ENCODE measurements around the gene CSPG5. TPM values are rescaled to one million over a fixed set of nuclear protein-coding genes. Genes with fewer than 3 reads are reported as not detected.

The CSPG5 gene
- total and polyA plus RNA-seq, 2 donors (not counting 1 experiment from before 2014, with no cell fraction given) = 0.04 to 0.99 TPM

DNA sequence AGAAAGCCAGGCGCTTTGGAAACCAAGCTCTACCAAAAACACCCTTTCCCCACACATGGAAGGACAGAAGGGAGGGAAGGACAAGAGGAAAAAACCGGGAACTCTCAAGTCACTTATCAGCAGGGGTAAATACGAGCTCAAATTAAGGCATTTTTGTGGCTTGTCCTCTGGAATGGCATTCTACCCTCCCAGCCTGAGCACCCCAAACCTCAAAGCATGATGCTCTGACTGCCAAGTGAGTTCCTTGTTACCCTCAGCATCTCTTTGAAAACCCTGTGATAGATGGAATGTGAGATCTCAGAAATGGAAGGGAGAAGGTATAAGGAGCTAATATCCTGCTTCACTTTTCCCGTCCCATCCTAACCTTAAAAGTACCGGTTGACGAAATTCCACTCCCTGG, 8.1 kb upstream of the CSPG5 start:
- DNase-seq = no peak
- ATAC-seq (ENCODE audit: low read depth) = no peak
- 100% methylated on average over 1 of the region's 6 CpGs for WGBS (ENCODE audit: insufficient coverage)
- no peak overlapping the region for H3K4me3 ChIP-seq (ENCODE audit: control extremely low read depth in 1 of 5, extremely low read depth in 1 of 5, insufficient read depth in 1 of 5, low read depth in 2 of 5, low read length in 4 of 5)
- H3K36me3 ChIP-seq (replicated peaks in 1 of 2; ENCODE audit: control extremely low read depth in 1 of 2, control insufficient read depth in 1 of 2, extremely low read depth in 1 of 2, insufficient read depth in 2 of 2, low read length in 1 of 2) = peaks cover 3 to 59% of the 10 kb centered on the region in 2 experiments
- no peak overlapping the region for H3K4me2 ChIP-seq (replicated peaks; ENCODE audit: low read depth, low read length, poor library complexity, severe bottlenecking)
- no peaks in the 10 kb centered on the region for H3K27me3 Mint-ChIP-seq
- H3K27me3 ChIP-seq (replicated peaks in 1 of 4; ENCODE audit: control extremely low read depth in 1 of 4, control insufficient read depth in 3 of 4, insufficient read depth in 4 of 4, low read length in 3 of 4) = no peaks in the 10 kb centered on the region
- CTCF ChIA-PET = interaction anchor here (1.1 kb wide), 1 partner anchor 9 kb away, joined by 4 read pairs; no protein-coding TSS in a partner anchor
- H4K20me1 ChIP-seq (ENCODE audit: control insufficient read depth, insufficient read depth, low read length, poor library complexity, severe bottlenecking) = no peaks in the 10 kb centered on the region
- intact Hi-C loops (cut with micrococcal nuclease) = no loop called here
- no peak overlapping the region for H3K4me3 Mint-ChIP-seq
- H3K27ac ChIP-seq (ENCODE audit: low read length in 2 of 2) = no peak overlapping the region
- H3K4me1 ChIP-seq (ENCODE audit: control insufficient read depth in 2 of 2, insufficient read depth in 2 of 2, low read length in 2 of 2) = no peaks in the 10 kb centered on the region
- H3K4me1 Mint-ChIP-seq = no peaks in the 10 kb centered on the region
- H3K27ac Mint-ChIP-seq = no peak overlapping the region
- no peaks in the 10 kb centered on the region for H3K9me3 Mint-ChIP-seq (ENCODE audit: insufficient read depth)
- H3K79me2 ChIP-seq (ENCODE audit: control insufficient read depth, insufficient read depth, low read length) = no peaks in the 10 kb centered on the region
- no peak overlapping the region for H3K9ac ChIP-seq (ENCODE audit: low read length)
- no peak overlapping the region for H2AFZ ChIP-seq (ENCODE audit: insufficient read depth, low read depth, low read length, poor library complexity, severe bottlenecking)
- POLR2A ChIA-PET = interaction anchor here (0.6 kb wide), 1 partner anchor 1951 kb away, joined by 3 read pairs; no protein-coding TSS in a partner anchor
- TF ChIP-seq, protein P1, sequence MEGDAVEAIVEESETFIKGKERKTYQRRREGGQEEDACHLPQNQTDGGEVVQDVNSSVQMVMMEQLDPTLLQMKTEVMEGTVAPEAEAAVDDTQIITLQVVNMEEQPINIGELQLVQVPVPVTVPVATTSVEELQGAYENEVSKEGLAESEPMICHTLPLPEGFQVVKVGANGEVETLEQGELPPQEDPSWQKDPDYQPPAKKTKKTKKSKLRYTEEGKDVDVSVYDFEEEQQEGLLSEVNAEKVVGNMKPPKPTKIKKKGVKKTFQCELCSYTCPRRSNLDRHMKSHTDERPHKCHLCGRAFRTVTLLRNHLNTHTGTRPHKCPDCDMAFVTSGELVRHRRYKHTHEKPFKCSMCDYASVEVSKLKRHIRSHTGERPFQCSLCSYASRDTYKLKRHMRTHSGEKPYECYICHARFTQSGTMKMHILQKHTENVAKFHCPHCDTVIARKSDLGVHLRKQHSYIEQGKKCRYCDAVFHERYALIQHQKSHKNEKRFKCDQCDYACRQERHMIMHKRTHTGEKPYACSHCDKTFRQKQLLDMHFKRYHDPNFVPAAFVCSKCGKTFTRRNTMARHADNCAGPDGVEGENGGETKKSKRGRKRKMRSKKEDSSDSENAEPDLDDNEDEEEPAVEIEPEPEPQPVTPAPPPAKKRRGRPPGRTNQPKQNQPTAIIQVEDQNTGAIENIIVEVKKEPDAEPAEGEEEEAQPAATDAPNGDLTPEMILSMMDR (IDR thresholded peaks at IDR 0.05) = no peak
- no peak for TF ChIP-seq EZH2 (IDR thresholded peaks at IDR 0.05; ENCODE audit: borderline replicate concordance, insufficient read depth, low read depth, low read length, poor library complexity, severe bottlenecking)
- no peaks in the 10 kb centered on the region for H3K9me3 ChIP-seq (ENCODE audit: control extremely low read depth in 1 of 3, control insufficient read depth in 2 of 3, insufficient read depth in 1 of 3, low read length in 2 of 3)

DNA sequence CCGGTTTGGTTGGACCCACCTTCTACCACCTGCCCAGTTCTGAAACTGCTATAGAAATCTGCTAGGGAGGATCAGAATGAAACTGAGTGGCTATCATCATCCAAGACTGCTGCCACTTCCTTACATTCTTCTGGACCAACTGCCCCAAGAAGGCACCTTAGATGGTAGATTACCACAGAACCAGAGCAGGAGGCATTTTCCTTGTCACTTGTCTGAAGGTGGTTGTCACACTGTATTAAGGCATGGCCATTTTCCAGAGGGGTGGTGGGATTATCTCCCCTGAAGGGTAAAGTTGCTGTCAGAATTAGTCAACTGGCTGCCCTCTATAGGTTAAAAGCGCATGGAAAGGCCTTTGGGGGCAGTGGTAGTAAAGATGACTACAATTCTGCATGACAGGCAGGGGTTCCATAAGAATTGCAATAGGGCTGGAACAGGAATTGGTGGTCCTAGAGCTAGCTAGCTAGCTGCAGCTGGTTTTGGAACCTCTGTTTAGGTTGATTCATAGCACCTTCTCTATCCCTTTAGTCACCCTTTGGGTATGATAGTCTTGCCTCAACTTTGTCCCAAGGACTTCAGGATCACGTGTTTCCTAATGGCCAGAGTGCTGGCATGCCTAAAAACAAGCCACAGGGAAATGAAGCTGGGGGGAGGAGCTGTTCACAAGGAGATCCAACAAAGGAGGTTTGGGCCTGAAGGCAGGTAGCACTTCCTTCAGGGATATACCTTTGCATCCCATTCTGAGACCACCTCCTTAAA, 4.8 kb upstream of the CSPG5 start:
- Histone ChIP-seq H3K4me1 (ENCODE audit: control insufficient read depth in 2 of 2, insufficient read depth in 2 of 2, low read length in 2 of 2) (peaks cover 7% of the 10 kb centered on the region in 2 donors), H3K9me3 (ENCODE audit: control extremely low read depth in 1 of 3, control insufficient read depth in 2 of 3, insufficient read depth in 1 of 3, low read length in 2 of 3) (peaks cover 0 to 4% (median 0%) of the 10 kb centered on the region in 3 donors), H4K20me1 (ENCODE audit: control insufficient read depth, insufficient read depth, low read length, poor library complexity, severe bottlenecking) (no peaks in the 10 kb centered on the region), H3K79me2 (ENCODE audit: control insufficient read depth, insufficient read depth, low read length) (no peaks in the 10 kb centered on the region), H3K36me3 (replicated peaks in 1 of 2; ENCODE audit: control extremely low read depth in 1 of 2, control insufficient read depth in 1 of 2, extremely low read depth in 1 of 2, insufficient read depth in 2 of 2, low read length in 1 of 2) (peaks cover 0 to 35% of the 10 kb centered on the region in 2 experiments), H3K4me3 (ENCODE audit: control extremely low read depth in 1 of 5, extremely low read depth in 1 of 5, insufficient read depth in 1 of 5, low read depth in 2 of 5, low read length in 4 of 5) (no peak overlapping the region), H3K9ac (ENCODE audit: low read length) (no peak overlapping the region), H3K4me2 (replicated peaks; ENCODE audit: low read depth, low read length, poor library complexity, severe bottlenecking) (no peak overlapping the region), H3K27ac (ENCODE audit: low read length in 2 of 2) (no peak overlapping the region), H3K27me3 (replicated peaks in 1 of 4; ENCODE audit: control extremely low read depth in 1 of 4, control insufficient read depth in 3 of 4, insufficient read depth in 4 of 4, low read length in 3 of 4) (peaks cover 0 to 18% (median 14%) of the 10 kb centered on the region in 4 experiments), H2AFZ (ENCODE audit: insufficient read depth, low read depth, low read length, poor library complexity, severe bottlenecking) (no peak overlapping the region)
- Mint-ChIP-seq H3K4me3 (no peak overlapping the region), H3K27ac (no peak overlapping the region), H3K27me3 (peaks cover 11% of the 10 kb centered on the region), H3K4me1 (no peaks in the 10 kb centered on the region), H3K9me3 (ENCODE audit: insufficient read depth) (no peaks in the 10 kb centered on the region)
- no peak for TF ChIP-seq EZH2 (IDR thresholded peaks at IDR 0.05; ENCODE audit: borderline replicate concordance, insufficient read depth, low read depth, low read length, poor library complexity, severe bottlenecking)
- TF ChIP-seq, protein P1 (IDR thresholded peaks at IDR 0.05) = no peak
- ATAC-seq (ENCODE audit: low read depth) (no peak), DNase-seq (no peak)
- ChIA-PET POLR2A (interaction anchor here (0.6 kb wide), 1 partner anchor 437 kb away, joined by 4 read pairs; no protein-coding TSS in a partner anchor), CTCF (no interaction called here)
- intact Hi-C loops (cut with micrococcal nuclease) = no loop called here
- 80% methylated on average over 1 of the region's 3 CpGs for WGBS (ENCODE audit: insufficient coverage)
